Central memory CD8-positive, alpha-beta T cell (primary cell): ENCODE data around the gene OSM.
A peak's percentile ranks its signal among the peaks of the same experiment; 100 is the strongest.
"Not testable (repeated sequence)": the region's sequence is repeated elsewhere in the genome, so short reads cannot be mapped to it uniquely, and the experiment has no call there.

Experiments
- ATAC-seq: fragments of 150-1000 bp; cut with Tn5 transposase; replicated peaks from 2 replicates; pipeline ENCODE4 v1.10.0; 2022; ENCODE audit warnings: mild to moderate bottlenecking, moderate FRiP score, moderate number of reproducible peaks; ENCODE audit not compliant: poor library complexity, severe bottlenecking; ENCODE audit errors: extremely low read depth
- DNase-seq, 2 donors: peaks; one replicate each; pipeline ENCODE4 v3.0.0; 2021; ENCODE audit warnings: low spot score in 2 of 2
- H3K27ac Mint-ChIP-seq: one replicate; pipeline ENCODE4 v1.8.0; 2022; ENCODE audit warnings: low read depth, mild to moderate bottlenecking, moderate library complexity, mixed read lengths
- H3K27me3 Mint-ChIP-seq: one replicate; pipeline ENCODE4 v1.8.0; 2022; ENCODE audit warnings: mixed read lengths
- H3K36me3 Mint-ChIP-seq: one replicate; pipeline ENCODE4 v1.8.0; 2022; ENCODE audit warnings: mild to moderate bottlenecking, moderate library complexity, mixed read lengths; ENCODE audit not compliant: insufficient read depth
- H3K4me1 Mint-ChIP-seq: one replicate; pipeline ENCODE4 v1.8.0; 2022; ENCODE audit warnings: mixed read lengths
- H3K4me3 Mint-ChIP-seq: one replicate; pipeline ENCODE4 v1.8.0; 2022; ENCODE audit warnings: mild to moderate bottlenecking, moderate library complexity, mixed read lengths
- H3K9me3 Mint-ChIP-seq: one replicate; pipeline ENCODE4 v1.8.0; 2022; ENCODE audit warnings: mixed read lengths

OSM gene

DNA sequence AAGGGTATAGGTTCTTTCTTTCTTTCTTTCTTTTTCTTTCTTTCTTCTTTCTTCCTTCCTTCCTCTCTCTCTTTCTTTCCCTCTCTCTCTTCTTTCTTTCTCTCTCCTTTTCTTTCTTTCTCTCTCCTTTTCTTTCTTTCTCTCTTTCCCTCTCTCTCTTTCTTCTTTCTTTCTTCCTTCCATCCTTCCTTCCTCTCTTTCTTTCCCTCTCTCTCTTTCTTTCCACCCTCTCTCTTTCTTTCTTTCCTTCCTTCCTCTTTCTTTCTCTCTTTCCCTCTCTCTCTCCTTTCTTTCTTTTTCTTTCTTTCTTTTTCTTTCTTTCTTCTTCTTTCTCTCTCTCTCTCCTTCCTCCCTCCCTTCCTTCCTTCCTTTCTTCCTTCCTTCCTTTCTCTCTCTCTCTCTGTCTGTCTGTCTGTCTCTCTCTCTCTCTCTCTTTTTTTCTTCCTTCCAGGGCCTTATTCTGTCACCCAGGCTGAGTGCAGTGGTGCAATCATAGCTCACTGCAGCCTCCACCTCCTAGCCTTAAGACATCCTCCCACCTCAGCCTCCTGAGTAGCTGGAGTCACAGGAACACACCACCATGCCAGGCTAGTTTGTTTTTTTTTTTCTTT is 46.9 kb downstream of the OSM start:
- Mint-ChIP-seq H3K27me3 (no peaks in the 10 kb centered on the region), H3K4me1 (peaks cover 46% of the 10 kb centered on the region), H3K27ac (peak overlapping the region; percentile 85), H3K9me3 (no peaks in the 10 kb centered on the region), H3K36me3 (no peaks in the 10 kb centered on the region), H3K4me3 (peak overlapping the region; percentile 67)
- ATAC-seq = no peak
- no peak for DNase-seq

DNA sequence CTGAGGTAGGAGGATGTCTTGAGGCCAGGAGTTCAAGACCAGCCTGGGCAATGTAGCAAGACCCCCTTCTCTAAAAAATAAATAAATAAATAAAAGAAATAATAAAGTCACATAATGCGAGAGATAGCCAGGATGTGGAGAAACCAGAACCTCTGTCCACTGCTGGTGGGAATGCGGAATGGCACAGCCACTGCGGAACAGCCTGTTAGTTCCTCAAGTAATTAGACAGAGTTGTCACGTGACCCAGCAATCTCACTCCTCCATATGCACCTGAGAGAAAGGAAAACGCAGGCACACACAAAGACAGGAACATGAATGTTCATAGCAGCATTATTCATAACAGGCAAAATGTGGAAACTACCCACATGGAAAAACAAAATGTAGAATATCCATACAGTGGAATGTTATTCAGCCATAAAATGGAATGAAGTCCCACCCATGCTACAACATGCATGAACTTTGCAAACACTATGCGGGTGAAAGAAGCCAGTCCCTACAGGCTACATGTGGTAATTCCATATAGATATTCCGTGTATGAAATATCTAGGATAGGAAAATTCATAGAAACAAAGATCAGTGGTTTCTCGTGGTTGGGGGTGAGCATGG is 47.5 kb downstream of the OSM start:
- Mint-ChIP-seq H3K27me3 (no peaks in the 10 kb centered on the region), H3K4me1 (peaks cover 47% of the 10 kb centered on the region), H3K4me3 (no peak overlapping the region), H3K27ac (peak overlapping the region; percentile 85), H3K36me3 (no peaks in the 10 kb centered on the region), H3K9me3 (no peaks in the 10 kb centered on the region)
- DNase-seq (no peak), ATAC-seq (no peak)

DNA sequence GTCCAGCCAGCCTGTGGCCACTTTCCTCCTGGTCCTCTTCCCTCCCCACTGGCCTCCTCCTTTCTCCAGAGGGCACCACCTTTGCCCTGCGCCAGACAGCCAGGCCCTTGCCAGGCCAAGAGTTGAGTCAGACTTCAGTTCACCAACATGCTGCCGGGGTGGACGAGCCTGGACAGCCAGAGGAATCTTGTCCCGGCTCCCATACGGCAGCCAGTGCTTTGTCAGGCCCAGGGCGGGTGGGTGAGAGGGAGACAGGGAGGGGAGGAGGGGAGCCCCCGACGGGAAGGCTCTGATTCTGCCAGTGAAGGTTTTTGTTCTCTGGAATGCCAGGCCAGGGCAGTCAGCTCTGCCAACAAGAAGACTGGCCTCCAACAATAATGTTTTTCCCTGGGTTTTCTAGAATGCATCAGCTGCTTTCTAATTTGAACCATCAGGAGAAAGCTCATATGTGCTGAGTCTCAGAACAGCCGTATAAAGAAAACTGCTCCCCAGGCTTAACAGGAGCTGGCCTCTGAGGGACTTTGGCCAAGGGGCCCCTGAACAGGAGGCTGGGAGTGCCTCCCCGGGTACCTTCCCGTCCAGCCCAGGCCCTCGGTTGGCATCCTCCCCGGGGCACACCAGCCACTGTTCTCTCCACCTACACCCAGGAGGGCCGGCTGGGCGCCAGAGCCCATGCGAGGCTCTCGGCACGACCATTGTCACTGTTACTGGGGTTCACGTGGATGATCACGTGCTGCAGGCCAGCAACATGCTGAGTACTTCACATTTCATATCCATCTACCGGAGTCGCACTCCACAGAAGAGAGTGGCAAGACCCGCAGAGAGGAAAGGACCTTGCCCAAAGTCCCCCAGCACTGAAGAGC is 48.7 kb downstream of the OSM start:
- ATAC-seq (no peak), DNase-seq (no peak)
- no peak overlapping the region for H3K4me3 Mint-ChIP-seq
- H3K27ac Mint-ChIP-seq = no peak overlapping the region
- H3K4me1 Mint-ChIP-seq = peaks cover 44% of the 10 kb centered on the region
- H3K9me3 Mint-ChIP-seq = no peaks in the 10 kb centered on the region
- H3K36me3 Mint-ChIP-seq = no peaks in the 10 kb centered on the region
- H3K27me3 Mint-ChIP-seq = no peaks in the 10 kb centered on the region

DNA sequence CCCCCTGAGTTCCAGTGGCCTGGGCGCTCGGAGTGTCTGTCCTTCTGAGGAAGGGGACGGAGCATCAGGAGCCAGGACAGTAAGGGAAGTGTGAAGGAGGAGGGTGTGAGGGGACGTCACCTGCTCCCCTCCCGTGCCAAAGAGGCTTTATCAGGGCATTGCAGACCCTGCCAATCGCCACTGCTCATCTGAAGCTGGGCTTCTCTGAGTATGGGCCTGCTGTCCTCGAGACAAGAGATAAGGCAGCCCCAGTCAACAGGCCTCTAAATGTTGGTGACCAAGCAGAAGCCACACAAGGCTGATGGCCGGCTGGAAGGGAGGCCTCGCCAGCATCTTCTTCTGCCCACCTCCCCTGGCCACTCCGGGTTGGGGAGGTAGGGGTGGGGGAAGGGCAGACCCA is 49.9 kb downstream of the OSM start:
- H3K4me3 Mint-ChIP-seq = no peak overlapping the region
- ATAC-seq (no peak), DNase-seq (no peak)
- no peaks in the 10 kb centered on the region for H3K9me3 Mint-ChIP-seq
- H3K4me1 Mint-ChIP-seq = peaks cover 41% of the 10 kb centered on the region
- H3K36me3 Mint-ChIP-seq = no peaks in the 10 kb centered on the region
- H3K27ac Mint-ChIP-seq = no peak overlapping the region
- H3K27me3 Mint-ChIP-seq = no peaks in the 10 kb centered on the region

DNA sequence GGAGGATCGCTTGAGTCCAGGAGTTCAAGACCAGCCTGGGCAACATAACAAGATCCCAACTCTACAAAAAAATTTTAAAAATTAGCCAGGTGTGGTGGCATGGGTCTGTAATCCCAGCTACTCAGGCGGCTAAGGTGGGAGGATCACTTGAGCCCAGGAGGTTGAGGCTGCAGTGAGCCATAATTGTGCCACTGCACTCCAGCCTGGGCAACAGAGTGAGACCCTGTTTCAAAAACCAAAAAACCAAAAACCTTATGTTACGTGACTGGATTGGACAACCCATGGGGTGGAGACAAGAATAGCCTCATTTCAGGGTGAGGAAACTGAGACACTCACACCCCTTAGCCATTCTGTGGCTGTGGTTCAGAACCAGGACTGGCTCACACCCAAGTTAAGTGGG is 50.4 kb downstream of the OSM start:
- H3K4me1 Mint-ChIP-seq = peaks cover 37% of the 10 kb centered on the region
- H3K36me3 Mint-ChIP-seq, H3K27me3 Mint-ChIP-seq, H3K4me3 Mint-ChIP-seq, H3K27ac Mint-ChIP-seq, H3K9me3 Mint-ChIP-seq, ATAC-seq, DNase-seq: not testable (repeated sequence)

DNA sequence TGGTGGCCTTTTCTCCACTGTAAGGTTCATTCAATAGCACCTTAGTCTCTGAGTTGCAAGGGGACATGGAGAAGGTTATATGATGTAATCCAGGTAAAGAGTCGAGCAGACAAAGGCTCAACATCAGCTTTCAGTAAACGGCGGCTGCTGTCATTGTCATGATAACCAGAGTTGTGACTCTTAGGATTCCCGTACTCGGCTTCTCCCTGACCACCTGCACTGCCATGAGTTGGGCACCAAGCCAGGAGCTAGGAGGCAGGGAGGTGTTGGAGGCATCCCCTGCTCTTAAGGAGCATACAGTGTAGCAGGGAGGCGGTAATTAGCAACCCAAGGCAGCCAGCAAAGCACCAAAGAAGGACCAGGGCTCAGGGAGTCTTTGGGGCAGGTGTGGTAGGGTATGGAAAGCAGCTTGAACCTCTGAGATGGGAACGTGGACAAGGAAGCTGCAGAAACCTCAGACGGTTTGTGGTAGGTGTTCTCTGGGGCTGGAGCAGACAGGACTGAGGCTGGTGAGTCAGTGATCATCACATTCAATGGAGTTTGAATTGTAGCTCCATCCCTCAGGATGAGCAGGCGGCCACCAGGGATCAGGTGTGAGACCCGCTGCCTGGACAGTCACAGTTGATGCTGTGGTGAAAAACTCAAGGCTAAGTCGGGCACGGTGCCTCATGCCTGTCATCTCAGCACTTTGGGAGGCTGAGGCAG is 51.8 kb downstream of the OSM start:
- ATAC-seq (no peak), DNase-seq (no peak)
- Mint-ChIP-seq H3K36me3 (no peaks in the 10 kb centered on the region), H3K4me1 (peaks cover 23% of the 10 kb centered on the region), H3K27me3 (peaks cover 7% of the 10 kb centered on the region), H3K27ac (no peak overlapping the region), H3K4me3 (no peak overlapping the region), H3K9me3 (no peaks in the 10 kb centered on the region)

DNA sequence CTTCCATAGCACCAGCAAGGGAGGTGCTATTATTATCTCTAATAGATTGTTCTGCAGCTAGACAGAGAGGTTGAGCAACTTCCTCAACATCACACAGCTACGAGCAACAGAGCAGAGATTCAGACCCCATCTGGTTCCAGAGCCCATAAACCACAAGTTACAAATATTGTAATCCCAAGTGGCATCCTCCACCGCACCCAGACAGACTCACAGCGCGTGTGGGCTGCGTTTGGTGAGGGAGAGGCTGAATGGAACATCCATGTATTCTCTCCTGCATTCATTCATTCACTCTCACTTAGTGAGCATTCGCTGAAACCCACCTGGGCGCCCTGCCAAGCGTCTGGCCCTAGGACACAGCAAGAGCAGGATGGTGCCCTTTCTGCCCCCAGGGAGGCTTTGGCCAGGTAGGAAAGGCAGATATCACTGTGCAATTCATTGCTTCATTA is 53.6 kb downstream of the OSM start:
- Mint-ChIP-seq H3K36me3 (no peaks in the 10 kb centered on the region), H3K27ac (peak overlapping the region; percentile 51), H3K4me3 (no peak overlapping the region), H3K27me3 (peaks cover 9% of the 10 kb centered on the region), H3K4me1 (peaks cover 16% of the 10 kb centered on the region), H3K9me3 (no peaks in the 10 kb centered on the region)
- ATAC-seq (no peak), DNase-seq (no peak)
